Left lung (tissue), 10 donors: ENCODE data around the gene ADAMTS15. TPM values are rescaled to one million over a fixed set of nuclear protein-coding genes. Genes with fewer than 3 reads are reported as not detected.

ENCODE experiments used
- ATAC-seq: fragments of 200-7000 bp; cut with Tn5 transposase; one replicate; pipeline ENCODE4 v1.9.1; 2020; ENCODE audit warnings: moderate library complexity
- DNase-seq, 4 donors: peaks; one replicate each; pipeline ENCODE4 v3.0.0-alpha.2; 2013 to 2020
- H3K27ac ChIP-seq, 2 donors: fragments of 200-600 bp; sonication (generic) in 1 of 2; one replicate each; pipeline versions ENCODE4 v1.5.0 to v1.8.0; 2020 to 2021
- H3K27me3 ChIP-seq, 2 donors: fragments of 200-600 bp; sonication (generic) in 1 of 2; one replicate each; pipeline versions ENCODE4 v1.5.0 to v1.8.0; 2020 to 2021
- H3K36me3 ChIP-seq, 2 donors: fragments of 200-600 bp; sonication (generic) in 1 of 2; one replicate each; pipeline versions ENCODE4 v1.5.0 to v1.8.0; 2020 to 2021
- H3K4me1 ChIP-seq, 2 donors: fragments of 200-600 bp; one replicate each; pipeline ENCODE4 v1.8.0; 2021
- H3K4me3 ChIP-seq, 2 donors: fragments of 200-600 bp; sonication (generic) in 1 of 2; one replicate each; pipeline versions ENCODE4 v1.5.0 to v1.8.0; 2020 to 2021; ENCODE audit warnings: mild to moderate bottlenecking in 1 of 2
- H3K9me3 ChIP-seq, 2 donors: fragments of 200-600 bp; sonication (generic) in 1 of 2; one replicate each; pipeline versions ENCODE4 v1.5.0 to v1.8.0; 2020 to 2021
- CTCF ChIP-seq, 2 donors: fragments of 200-600 bp; sonication (generic) in 1 of 2; IDR thresholded peaks; one replicate each; pipeline versions ENCODE4 v1.5.0 to v1.8.0; 2021; ENCODE audit warnings: antibody characterized with exemption in 2 of 2
- intact Hi-C, 2 donors: fragments of 100-400 bp; cut with DNase I; formaldehyde crosslinking; loops; one replicate each; pipeline versions ENCODE4 v1.11.2 to v1.14.2; 2022
- polyA plus RNA-seq, 6 donors: library from polyadenylated mRNA; unstranded; fragments of 120-200 nt; gene quantifications; one replicate each; pipeline ENCODE4 v1.2.1, GENCODE V29; 2013; ENCODE audit not compliant: insufficient read length in 6 of 6
- total RNA-seq, 2 donors: library from RNA; stranded (reverse); fragmentation: NEBNext Ultra II Directional; extraction: Animal tissue kit (Norgen Biotek cat#: 25700); gene quantifications; one replicate each; pipeline ENCODE4 v1.2.1, GENCODE V29; 2021
- donor health status: DM: no; HTN: yes; CAD: no.
- donor health status: DM: no; HTN: no; CAD: no.

Gene ADAMTS15
- total and polyA plus RNA-seq, 8 donors: 11.8 to 49.6 (median 40.0) TPM

DNA sequence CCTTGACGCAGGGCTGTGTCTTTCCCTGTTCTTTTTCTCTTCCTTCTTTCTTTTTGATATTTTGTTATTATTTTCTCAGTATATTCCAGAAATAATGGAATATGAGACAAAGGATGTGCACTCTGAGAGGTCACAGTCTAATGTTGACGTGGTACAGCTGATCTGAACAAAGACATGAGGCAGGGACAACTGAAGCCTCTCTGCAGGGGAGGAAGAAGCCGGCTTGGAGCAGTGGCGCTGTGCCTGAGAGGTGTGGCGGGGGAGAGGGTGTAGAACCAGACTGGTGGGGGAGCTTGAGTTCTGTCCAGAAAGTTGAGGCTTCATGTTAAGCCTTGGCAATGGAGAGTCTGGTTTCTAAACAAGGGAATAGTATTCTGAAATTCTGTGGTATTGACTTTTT, 34.7 kb downstream of the ADAMTS15 start:
- no peaks in the 10 kb centered on the region for H3K9me3 ChIP-seq
- H3K4me1 ChIP-seq: peaks cover 0 to 7% of the 10 kb centered on the region in 2 donors
- no peak for TF ChIP-seq CTCF (IDR thresholded peaks at IDR 0.05)
- peaks cover 0 to 7% of the 10 kb centered on the region in 2 donors for H3K27me3 ChIP-seq
- DNase-seq (no peak), ATAC-seq (no peak)
- intact Hi-C loops: no loop called here
- H3K27ac ChIP-seq: no peak overlapping the region
- no peak overlapping the region for H3K4me3 ChIP-seq
- no peaks in the 10 kb centered on the region for H3K36me3 ChIP-seq

GRCh38 chr11:130485983-130486382, 37.5 kb downstream of the ADAMTS15 start:
- Histone ChIP-seq H3K36me3 (no peaks in the 10 kb centered on the region), H3K9me3 (no peaks in the 10 kb centered on the region), H3K4me1 (peaks cover 0 to 4% of the 10 kb centered on the region in 2 donors), H3K4me3 (no peak overlapping the region), H3K27me3 (no peaks in the 10 kb centered on the region), H3K27ac (no peak overlapping the region)
- ATAC-seq (no peak), DNase-seq (no peak)
- intact Hi-C loops: no loop called here
- TF ChIP-seq CTCF (IDR thresholded peaks at IDR 0.05): no peak

GRCh38 chr11:130486391-130486836, 38.0 kb downstream of the ADAMTS15 start:
- no peaks in the 10 kb centered on the region for H3K27me3 ChIP-seq
- intact Hi-C loops: no loop called here
- H3K4me3 ChIP-seq: no peak overlapping the region
- H3K4me1 ChIP-seq: peaks cover 0 to 4% of the 10 kb centered on the region in 2 donors
- no peaks in the 10 kb centered on the region for H3K9me3 ChIP-seq
- TF ChIP-seq CTCF (IDR thresholded peaks at IDR 0.05): no peak
- no peak overlapping the region for H3K27ac ChIP-seq
- ATAC-seq (no peak), DNase-seq (peak in 2 of 4 donors; percentile 75 to 78)
- H3K36me3 ChIP-seq: no peaks in the 10 kb centered on the region

DNA sequence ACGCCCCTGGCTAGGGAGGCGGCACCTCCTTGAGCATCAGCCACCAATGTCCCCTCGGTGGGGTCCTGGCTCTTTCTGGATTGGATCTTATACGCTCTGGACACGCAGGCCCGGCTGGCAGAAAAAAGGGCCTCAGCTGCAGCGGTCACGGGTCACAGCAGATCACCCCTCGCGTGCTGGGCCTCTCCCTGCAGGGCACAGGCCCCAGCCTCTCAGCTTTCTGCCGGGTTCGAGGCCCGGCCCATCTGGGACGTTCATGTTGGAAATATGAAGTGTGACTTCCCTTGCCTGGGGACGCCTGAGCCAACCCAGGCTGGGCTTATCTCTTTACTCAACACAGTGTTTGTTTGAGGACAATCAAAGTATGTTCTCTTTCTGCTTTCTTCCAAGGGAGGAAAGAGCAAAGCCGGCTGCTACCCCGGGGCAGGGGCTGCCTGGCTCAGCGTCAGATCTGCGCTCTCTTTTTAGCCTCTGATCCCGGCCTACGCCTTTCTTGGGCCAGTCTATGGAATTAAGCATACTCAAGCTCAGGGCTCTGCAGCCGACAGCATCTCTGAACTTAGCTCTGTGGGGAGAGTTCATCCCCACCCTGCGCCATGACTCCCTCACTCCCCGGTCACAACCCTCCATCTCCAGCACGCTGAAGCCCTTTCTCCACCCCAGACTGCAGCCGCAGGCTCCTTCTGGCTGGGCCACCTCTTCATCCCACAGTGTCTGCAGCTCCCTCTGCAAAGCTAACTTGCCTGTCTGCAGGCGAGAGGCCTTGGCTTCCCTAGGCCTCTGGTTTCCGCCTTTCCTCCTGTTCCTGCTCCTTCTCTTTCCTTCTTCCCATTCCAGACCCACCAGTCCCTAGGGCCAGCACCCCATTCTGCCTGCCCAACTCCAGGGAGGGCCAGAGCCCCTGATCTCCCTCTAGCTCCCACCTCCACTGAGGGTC, 38.8 kb downstream of the ADAMTS15 start:
- H3K4me1 ChIP-seq: peaks cover 0 to 4% of the 10 kb centered on the region in 2 donors
- ATAC-seq (peak; percentile 47), DNase-seq (peak in 2 of 4 donors; percentile 88 to 94)
- H3K9me3 ChIP-seq: no peaks in the 10 kb centered on the region
- no peak for TF ChIP-seq CTCF (IDR thresholded peaks at IDR 0.05)
- H3K4me3 ChIP-seq: no peak overlapping the region
- no peaks in the 10 kb centered on the region for H3K36me3 ChIP-seq
- intact Hi-C loops: no loop called here
- H3K27me3 ChIP-seq: no peaks in the 10 kb centered on the region
- peak overlapping the region; percentile 41 to 42 for H3K27ac ChIP-seq
